ENCODE data around the gene RBFOX1.

The RBFOX1 gene

GRCh38 chr16:7419441-7419840 lies 86.8 kb downstream of the RBFOX1 start:
- H3K9me3 ChIP-seq (ENCODE audit: low read length) = no peaks in the 10 kb centered on the region
- H3K27ac ChIP-seq (ENCODE audit: low read depth, low read length, poor library complexity, severe bottlenecking) = no peak overlapping the region
- H3K4me2 ChIP-seq (ENCODE audit: low read length) = no peak overlapping the region
- H4K20me1 ChIP-seq (ENCODE audit: insufficient read depth, low read length) = no peaks in the 10 kb centered on the region
- no peaks in the 10 kb centered on the region for H3K36me3 ChIP-seq (ENCODE audit: insufficient read depth, low read length)
- no peak overlapping the region for H2AFZ ChIP-seq (ENCODE audit: low read length)
- no peaks in the 10 kb centered on the region for H3K79me2 ChIP-seq (ENCODE audit: insufficient read depth, low read length)
- TF ChIP-seq CTCF (IDR thresholded peaks at IDR 0.05; ENCODE audit: low read length) (no peak), EZH2 (IDR thresholded peaks at IDR 0.05; ENCODE audit: borderline replicate concordance, low read length) (no peak)
- H3K4me1 ChIP-seq (ENCODE audit: insufficient read depth, low read length, severe bottlenecking) = no peaks in the 10 kb centered on the region
- H3K27me3 ChIP-seq (ENCODE audit: insufficient read depth, low read length) = no peaks in the 10 kb centered on the region
- H3F3A ChIP-seq (ENCODE audit: insufficient read depth, low read length) = no peaks in the 10 kb centered on the region
- no peaks in the 10 kb centered on the region for H3K9me2 ChIP-seq (ENCODE audit: low read depth, low read length)
- H3K9ac ChIP-seq (ENCODE audit: low read length) = no peak overlapping the region
- no peak overlapping the region for H3K4me3 ChIP-seq (ENCODE audit: low read depth, low read length, poor library complexity, severe bottlenecking)

- Histone ChIP-seq H3K9ac (ENCODE audit: low read length) (no peak overlapping the region), H3K27me3 (ENCODE audit: insufficient read depth, low read length) (no peaks in the 10 kb centered on the region), H3K27ac (ENCODE audit: low read depth, low read length, poor library complexity, severe bottlenecking) (no peak overlapping the region), H3K36me3 (ENCODE audit: insufficient read depth, low read length) (no peaks in the 10 kb centered on the region), H3K9me2 (ENCODE audit: low read depth, low read length) (no peaks in the 10 kb centered on the region), H3K4me2 (ENCODE audit: low read length) (no peak overlapping the region), H4K20me1 (ENCODE audit: insufficient read depth, low read length) (no peaks in the 10 kb centered on the region), H3F3A (ENCODE audit: insufficient read depth, low read length) (no peaks in the 10 kb centered on the region), H2AFZ (ENCODE audit: low read length) (no peak overlapping the region), H3K4me1 (ENCODE audit: insufficient read depth, low read length, severe bottlenecking) (no peaks in the 10 kb centered on the region), H3K4me3 (ENCODE audit: low read depth, low read length, poor library complexity, severe bottlenecking) (no peak overlapping the region), H3K9me3 (ENCODE audit: low read length) (no peaks in the 10 kb centered on the region), H3K79me2 (ENCODE audit: insufficient read depth, low read length) (no peaks in the 10 kb centered on the region)
- TF ChIP-seq EZH2 (IDR thresholded peaks at IDR 0.05; ENCODE audit: borderline replicate concordance, low read length) = no peak
- TF ChIP-seq CTCF (IDR thresholded peaks at IDR 0.05; ENCODE audit: low read length) = no peak
Measured at GRCh38 chr16:7420079-7420478, 87.4 kb downstream of the RBFOX1 start.

- Histone ChIP-seq H4K20me1 (ENCODE audit: insufficient read depth, low read length) (no peaks in the 10 kb centered on the region), H2AFZ (ENCODE audit: low read length) (no peak overlapping the region), H3F3A (ENCODE audit: insufficient read depth, low read length) (no peaks in the 10 kb centered on the region), H3K36me3 (ENCODE audit: insufficient read depth, low read length) (no peaks in the 10 kb centered on the region), H3K9me2 (ENCODE audit: low read depth, low read length) (no peaks in the 10 kb centered on the region), H3K4me1 (ENCODE audit: insufficient read depth, low read length, severe bottlenecking) (no peaks in the 10 kb centered on the region), H3K27me3 (ENCODE audit: insufficient read depth, low read length) (no peaks in the 10 kb centered on the region), H3K9me3 (ENCODE audit: low read length) (no peaks in the 10 kb centered on the region), H3K4me3 (ENCODE audit: low read depth, low read length, poor library complexity, severe bottlenecking) (no peak overlapping the region), H3K79me2 (ENCODE audit: insufficient read depth, low read length) (no peaks in the 10 kb centered on the region), H3K4me2 (ENCODE audit: low read length) (no peak overlapping the region), H3K27ac (ENCODE audit: low read depth, low read length, poor library complexity, severe bottlenecking) (no peak overlapping the region), H3K9ac (ENCODE audit: low read length) (no peak overlapping the region)
- TF ChIP-seq CTCF (IDR thresholded peaks at IDR 0.05; ENCODE audit: low read length) (no peak), EZH2 (IDR thresholded peaks at IDR 0.05; ENCODE audit: borderline replicate concordance, low read length) (no peak)
Measured at GRCh38 chr16:7420843-7421242, 88.2 kb downstream of the RBFOX1 start.

Measured in OCI-LY1 (cell line).